ENCODE measurements around the gene MYO5B.

The MYO5B gene

DNA sequence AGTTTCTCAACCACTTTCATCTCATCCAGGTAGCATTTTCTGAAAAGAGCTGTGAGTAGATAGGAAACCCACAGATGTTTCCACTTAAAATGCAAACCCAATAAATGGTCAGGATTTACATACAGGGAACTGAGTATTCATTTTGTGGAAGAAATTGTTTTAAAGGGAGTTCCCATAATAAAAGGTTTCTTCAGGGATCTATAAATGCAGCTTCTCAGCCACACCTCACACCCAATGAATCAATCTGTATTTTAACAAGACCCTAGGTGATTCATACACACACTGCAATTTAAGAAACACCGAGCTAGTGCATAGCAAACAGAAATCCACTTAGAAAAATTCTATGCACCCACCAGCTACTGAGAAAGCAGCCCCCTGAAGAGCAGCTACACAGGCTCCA is 241.6 kb downstream of the MYO5B start:
- in situ Hi-C loops (cut with HindIII; ENCODE audit: low sequenced_read_pairs), result no loop called here
- TF ChIP-seq, protein P1, sequence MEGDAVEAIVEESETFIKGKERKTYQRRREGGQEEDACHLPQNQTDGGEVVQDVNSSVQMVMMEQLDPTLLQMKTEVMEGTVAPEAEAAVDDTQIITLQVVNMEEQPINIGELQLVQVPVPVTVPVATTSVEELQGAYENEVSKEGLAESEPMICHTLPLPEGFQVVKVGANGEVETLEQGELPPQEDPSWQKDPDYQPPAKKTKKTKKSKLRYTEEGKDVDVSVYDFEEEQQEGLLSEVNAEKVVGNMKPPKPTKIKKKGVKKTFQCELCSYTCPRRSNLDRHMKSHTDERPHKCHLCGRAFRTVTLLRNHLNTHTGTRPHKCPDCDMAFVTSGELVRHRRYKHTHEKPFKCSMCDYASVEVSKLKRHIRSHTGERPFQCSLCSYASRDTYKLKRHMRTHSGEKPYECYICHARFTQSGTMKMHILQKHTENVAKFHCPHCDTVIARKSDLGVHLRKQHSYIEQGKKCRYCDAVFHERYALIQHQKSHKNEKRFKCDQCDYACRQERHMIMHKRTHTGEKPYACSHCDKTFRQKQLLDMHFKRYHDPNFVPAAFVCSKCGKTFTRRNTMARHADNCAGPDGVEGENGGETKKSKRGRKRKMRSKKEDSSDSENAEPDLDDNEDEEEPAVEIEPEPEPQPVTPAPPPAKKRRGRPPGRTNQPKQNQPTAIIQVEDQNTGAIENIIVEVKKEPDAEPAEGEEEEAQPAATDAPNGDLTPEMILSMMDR (IDR thresholded peaks at IDR 0.05; ENCODE audit: low read depth, low read length, missing control alignments), result no peak
- no peak for DNase-seq (ENCODE audit: low read depth)
- H3K4me3 ChIP-seq (ENCODE audit: low read depth, low read length), result no peak overlapping the region

DNA sequence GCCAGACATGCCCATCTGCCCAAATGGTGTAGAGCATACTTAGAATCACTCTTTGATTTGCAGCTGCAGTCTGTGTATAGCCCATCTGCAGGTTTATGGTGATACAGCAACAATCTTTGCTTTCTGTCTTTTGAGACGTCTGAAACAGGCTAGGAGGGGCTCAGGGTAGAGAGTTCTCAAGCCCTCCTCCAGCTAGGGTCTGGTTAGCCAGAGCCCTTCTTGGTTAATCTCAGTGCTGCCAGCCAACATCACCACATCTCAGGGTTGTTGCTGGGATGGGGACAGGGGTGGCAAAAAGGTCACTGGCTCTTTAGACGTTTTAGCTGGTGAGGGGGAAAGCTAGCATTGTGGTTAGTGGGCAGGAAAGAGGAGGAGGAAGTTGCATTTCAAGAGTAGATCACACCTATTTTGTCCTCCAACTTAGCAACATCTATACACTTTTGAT is 245.0 kb downstream of the MYO5B start:
- DNase-seq (ENCODE audit: low read depth), result no peak
- in situ Hi-C loops (cut with HindIII; ENCODE audit: low sequenced_read_pairs), result no loop called here
- TF ChIP-seq, protein P1 (IDR thresholded peaks at IDR 0.05; ENCODE audit: low read depth, low read length, missing control alignments), result no peak
- no peak overlapping the region for H3K4me3 ChIP-seq (ENCODE audit: low read depth, low read length)

DNA sequence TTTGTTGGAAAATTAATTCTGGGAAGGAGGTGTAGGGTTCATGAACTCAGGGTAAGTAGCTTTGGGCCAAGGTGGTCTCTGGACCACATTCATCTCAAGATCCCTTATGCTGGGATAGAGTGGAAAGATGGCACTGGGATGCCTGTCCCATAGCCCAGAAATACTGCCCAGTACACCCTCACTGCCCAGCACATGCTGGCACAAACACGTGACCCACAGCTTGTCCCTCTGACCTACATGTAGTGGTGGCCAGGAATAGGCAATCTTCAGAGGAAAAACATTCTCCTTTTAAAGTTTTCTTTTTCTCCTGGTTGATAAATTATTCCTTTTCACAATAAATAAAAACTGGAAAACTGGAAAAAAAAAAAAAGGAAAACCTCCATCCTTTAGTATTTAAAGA is 246.0 kb downstream of the MYO5B start:
- no peak overlapping the region for H3K4me3 ChIP-seq (ENCODE audit: low read depth, low read length)
- TF ChIP-seq, protein P1 (IDR thresholded peaks at IDR 0.05; ENCODE audit: low read depth, low read length, missing control alignments), result no peak
- no peak for DNase-seq (ENCODE audit: low read depth)
- in situ Hi-C loops (cut with HindIII; ENCODE audit: low sequenced_read_pairs), result no loop called here

DNA sequence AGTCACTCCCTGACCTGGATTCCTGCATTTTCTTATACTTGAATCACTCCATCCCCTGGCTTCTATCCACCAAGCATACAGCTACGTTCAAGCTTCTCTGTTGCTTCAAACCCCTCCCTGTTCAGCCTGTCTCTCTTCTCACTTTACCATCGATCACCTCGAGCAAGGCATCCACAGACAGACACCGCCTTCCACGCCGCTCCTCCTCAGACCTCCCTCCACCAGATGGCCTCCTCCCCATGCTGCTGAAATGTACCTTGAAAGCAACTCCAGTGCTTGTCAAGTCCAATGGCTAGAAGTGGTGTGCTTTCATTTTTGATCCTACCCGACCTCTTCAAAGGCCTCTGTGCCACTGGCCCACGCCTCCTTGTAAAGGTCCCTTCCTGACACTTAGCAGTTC is 250.3 kb downstream of the MYO5B start:
- in situ Hi-C loops (cut with HindIII; ENCODE audit: low sequenced_read_pairs), result no loop called here
- TF ChIP-seq, protein P1 (IDR thresholded peaks at IDR 0.05; ENCODE audit: low read depth, low read length, missing control alignments), result peak; percentile 8
- no peak overlapping the region for H3K4me3 ChIP-seq (ENCODE audit: low read depth, low read length)
- no peak for DNase-seq (ENCODE audit: low read depth)

DNA sequence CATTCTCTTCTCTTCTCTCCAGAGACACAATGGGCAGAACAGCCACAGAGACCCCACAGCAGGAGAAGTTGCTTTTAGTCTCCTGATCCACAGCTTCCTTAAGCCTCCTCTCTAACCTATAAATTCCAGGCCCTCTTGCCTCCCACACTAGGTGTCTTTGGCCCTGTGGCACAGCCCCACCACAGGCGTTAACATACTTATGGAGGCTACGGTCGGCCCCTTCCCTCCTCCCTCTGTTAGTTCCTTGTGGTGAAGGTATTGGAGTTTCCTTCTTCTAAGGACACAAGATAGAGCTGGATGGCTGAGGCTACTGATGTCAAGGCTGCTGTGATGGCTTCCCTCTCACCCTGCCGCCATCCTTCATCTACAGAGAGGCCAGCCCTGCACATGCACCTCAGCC is 258.1 kb downstream of the MYO5B start:
- no peak overlapping the region for H3K4me3 ChIP-seq (ENCODE audit: low read depth, low read length)
- no peak for DNase-seq (ENCODE audit: low read depth)
- TF ChIP-seq, protein P1 (IDR thresholded peaks at IDR 0.05; ENCODE audit: low read depth, low read length, missing control alignments), result no peak
- in situ Hi-C loops (cut with HindIII; ENCODE audit: low sequenced_read_pairs), result no loop called here

DNA sequence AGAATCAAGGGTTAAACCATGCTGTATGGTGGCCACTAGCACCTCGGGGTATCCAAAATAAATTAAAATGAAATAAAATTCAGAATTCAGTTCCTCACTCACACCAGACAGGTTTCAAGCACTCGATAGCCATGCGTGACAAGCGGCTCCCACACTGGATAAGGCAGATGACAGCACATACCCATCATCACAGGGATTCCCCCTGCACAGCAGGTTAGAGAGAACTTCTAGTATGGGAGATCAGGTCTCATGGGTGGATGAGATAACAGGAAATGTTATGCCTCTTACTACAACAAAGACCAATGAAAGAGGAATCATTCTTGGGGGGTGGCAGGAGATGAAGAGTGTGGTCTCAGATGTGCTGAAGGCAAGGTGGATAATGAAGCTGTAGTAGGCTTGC is 259.7 kb downstream of the MYO5B start:
- no peak for DNase-seq (ENCODE audit: low read depth)
- in situ Hi-C loops (cut with HindIII; ENCODE audit: low sequenced_read_pairs), result no loop called here
- H3K4me3 ChIP-seq (ENCODE audit: low read depth, low read length), result no peak overlapping the region
- TF ChIP-seq, protein P1 (IDR thresholded peaks at IDR 0.05; ENCODE audit: low read depth, low read length, missing control alignments), result no peak

DNA sequence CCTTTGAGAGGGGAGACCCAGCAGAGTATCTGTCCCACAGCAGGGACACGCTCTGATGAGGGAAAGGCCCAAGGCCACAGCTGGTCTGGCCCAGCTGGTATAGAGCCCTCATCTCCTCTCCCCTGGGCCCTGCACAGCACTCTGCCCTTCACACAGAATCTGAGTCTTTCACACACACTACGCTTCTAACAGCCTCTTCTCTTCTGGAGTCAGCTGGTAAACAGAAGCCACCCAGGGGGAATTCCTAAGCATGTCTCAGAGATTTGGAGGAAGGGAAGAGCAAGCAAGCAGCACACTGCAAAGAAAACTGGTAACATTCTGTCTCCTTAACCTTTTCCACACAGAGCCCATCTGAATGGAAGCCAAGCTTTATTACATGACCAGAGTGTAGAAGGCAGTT is 260.5 kb downstream of the MYO5B start:
- TF ChIP-seq, protein P1 (IDR thresholded peaks at IDR 0.05; ENCODE audit: low read depth, low read length, missing control alignments), result no peak
- DNase-seq (ENCODE audit: low read depth), result no peak

More for the DNA sequence above, 260.5 kb downstream of the MYO5B start:
- in situ Hi-C loops (cut with HindIII; ENCODE audit: low sequenced_read_pairs), result loop anchor here (5.0 kb wide), 1 partner anchor 38 kb away; no protein-coding TSS in a partner anchor
- no peak overlapping the region for H3K4me3 ChIP-seq (ENCODE audit: low read depth, low read length)
